COLO668 (cell line): Measurements from ENCODE around the gene DPY30.

Experiments used
- DNase-seq: peaks from one replicate; lab custom pipeline; 2025; ENCODE audit not compliant: unreplicated experiment; lab: John Stamatoyannopoulos, UW

Gene DPY30

DNA sequence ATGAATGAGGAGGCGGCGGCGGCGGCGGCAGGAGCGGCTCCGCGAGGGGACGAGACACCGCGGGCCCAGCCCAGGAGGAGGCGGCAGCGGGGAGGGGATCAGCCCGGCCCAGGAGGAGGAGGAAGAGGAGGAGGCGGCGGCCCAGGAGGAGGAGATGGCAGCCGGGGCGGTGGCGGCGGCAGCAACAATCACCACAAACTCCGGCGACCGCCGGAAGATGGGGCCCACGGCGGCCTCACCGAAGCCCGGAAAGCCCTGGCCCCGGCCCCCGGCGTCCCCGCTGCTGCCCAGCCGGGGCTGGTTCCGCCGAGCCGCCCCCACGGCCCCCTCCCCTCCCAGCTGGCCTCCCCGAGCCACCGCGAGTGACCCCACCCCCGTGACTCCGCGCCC is 29.3 kb downstream of the DPY30 start:
- DNase-seq: peak; percentile 62

DNA sequence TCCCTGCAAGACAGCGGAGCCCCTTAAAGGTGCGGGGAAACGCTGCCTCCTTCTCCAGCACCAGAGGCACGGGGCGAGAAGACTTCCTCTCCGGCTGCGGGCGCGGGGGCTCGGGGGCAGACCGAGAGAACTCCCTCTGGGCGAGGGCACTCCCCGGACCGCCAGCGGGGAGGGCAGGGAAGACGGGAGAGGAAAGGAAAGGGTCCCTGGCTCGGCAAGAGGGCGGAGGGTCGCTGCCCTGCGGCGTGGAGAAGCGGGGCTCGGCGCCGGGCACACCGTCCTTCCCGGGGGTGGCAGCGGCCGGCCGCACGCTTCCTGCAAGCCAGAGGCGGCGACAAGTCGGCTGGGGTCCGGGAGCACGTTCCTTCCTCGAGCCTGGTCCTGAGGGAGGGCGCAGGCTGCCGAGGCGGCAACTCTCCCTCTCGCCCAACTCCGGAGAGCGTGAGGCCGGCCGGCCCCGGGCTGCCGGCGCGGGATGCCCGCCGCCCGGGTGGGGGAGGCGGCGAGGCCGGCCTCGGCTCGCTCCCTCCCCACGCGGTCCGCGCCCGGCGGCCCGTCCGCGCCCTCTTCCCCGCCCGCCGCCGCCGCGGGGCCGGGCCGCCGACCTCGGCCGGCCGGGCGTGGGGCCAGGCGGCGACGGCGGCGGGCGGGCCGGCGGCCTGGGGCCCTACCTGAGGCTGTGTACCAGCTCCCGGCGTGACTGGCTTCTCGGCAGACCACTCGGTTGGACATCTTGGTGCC is 29.9 kb downstream of the DPY30 start:
- peak; percentile 57 for DNase-seq

DNA sequence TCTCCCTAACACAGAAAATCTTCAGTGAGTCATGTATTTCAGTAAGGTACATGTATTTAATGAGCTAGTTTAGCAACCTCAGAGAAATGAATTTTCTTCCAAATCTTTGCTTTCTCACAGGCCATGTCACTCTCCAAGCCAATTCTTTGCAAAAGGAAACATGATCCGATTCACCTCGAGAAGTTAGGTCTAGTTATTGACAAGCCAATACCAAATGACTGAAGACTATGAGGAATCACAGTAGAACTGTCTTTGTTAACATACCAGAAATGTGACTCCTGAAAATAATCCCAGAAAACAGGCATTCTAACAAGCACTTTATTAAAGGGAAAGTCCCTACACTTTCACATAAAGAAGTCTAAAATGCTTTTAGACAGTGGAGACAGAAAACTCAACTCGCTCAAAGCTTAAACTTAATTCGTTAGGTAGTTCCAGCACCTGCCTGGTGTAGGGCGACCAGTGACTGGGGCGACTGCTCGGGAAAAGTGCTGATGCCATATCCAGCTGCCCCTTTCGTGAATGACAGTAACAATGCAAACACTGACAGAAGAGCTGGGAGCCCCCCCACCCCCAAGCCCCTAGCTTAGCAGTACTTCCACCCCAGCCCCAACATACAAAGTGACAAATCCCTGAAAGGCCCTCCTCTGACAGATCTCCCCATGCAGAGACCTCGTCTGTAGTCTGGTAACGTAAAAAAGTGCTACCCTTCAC is 30.6 kb downstream of the DPY30 start:
- peak; percentile 44 for DNase-seq

DNA sequence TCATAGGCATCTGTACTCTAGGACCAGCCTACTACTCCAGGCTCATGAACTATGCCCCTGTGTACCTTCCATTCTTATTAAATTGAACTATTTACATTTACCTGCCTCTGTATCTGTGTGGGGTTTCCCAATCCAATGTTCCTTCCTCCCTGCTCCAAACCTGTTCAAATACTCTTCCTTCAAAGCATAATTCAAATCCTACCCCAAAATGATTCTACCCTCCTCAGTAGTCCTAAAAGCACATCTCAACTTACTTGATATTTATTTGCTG is 32.5 kb downstream of the DPY30 start:
- DNase-seq: no peak

DNA sequence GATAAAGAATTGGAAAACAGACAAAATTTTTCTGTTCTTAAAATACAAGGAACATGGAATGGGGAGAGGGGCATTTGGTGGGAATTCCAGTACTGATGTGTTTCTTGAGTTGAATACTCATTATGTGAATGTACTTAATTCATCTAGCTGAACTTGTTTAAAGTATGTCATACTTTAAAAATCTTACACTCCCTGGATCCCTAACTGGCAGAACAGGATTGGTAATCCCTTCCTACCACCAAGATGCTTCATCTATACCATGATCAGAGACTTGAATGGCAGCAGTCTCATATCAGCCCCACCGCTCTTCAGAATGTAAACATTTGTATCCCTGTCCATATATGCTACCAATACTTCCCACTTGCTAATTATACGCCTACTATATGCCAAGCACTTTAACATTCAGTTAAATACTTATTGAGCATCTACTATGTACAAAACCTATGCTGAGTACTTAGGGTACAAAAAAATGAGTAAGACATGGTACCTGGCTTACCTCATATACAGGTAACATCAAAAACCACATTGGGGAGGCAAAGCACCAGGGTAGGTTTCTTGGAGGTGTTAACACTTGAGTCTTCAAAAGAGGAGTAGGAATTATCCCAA is 34.1 kb downstream of the DPY30 start:
- DNase-seq: no peak

DNA sequence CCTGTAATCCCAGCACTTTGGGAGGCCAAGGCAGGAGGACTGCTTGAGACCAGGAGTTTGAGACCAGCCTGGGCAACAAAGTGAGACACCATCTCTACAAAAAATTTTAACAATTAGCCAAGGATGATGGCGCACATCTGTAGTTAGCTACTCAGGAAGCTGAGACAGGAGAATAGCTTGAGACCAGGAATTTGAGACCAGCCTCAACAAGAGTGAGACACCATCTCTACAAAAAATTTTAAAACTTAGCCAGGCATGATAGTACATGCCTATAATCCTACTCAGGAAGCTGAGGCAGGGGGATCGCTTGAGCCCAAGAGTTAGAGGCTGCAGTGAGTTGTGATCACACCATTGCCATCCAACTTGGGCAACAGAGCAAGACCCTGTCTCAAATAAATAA is 35.8 kb downstream of the DPY30 start:
- no peak for DNase-seq

DNA sequence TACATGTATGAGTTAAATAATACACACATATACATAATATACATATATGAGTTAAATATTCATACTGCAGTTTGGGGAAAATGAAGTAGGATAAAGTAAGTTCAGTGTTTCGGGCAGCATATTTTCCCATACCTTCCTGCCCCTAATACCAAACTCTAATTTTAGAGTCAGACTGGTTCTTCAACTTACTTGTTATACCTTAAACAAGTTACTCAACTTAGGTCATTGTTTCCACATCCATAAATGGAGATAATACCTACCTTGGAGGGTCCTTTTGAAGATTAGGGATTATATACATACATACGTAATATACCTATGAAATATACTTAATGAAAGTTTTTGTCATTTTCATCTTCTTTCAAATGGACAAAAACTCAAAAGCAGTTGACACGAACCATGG is 37.2 kb downstream of the DPY30 start:
- no peak for DNase-seq

DNA sequence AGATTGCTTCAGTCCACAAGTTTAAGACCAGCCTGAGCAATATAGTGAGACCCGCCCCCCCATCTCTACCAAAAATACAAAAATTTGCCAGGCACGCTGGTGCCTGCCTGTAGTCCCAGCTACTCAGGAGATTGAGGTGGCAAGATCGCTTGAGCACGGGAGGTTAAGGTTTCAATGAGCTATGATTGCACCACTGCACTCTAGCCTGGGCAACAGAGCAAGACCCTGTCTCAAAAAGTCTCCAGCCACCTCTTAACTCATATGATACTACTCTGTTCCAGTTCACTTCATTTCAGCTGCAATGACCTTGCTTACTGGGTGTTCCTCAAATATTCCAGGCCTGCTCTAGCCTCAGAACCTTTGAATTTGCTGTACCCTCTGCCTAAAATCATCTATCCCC is 40.2 kb downstream of the DPY30 start:
- no peak for DNase-seq

DNA sequence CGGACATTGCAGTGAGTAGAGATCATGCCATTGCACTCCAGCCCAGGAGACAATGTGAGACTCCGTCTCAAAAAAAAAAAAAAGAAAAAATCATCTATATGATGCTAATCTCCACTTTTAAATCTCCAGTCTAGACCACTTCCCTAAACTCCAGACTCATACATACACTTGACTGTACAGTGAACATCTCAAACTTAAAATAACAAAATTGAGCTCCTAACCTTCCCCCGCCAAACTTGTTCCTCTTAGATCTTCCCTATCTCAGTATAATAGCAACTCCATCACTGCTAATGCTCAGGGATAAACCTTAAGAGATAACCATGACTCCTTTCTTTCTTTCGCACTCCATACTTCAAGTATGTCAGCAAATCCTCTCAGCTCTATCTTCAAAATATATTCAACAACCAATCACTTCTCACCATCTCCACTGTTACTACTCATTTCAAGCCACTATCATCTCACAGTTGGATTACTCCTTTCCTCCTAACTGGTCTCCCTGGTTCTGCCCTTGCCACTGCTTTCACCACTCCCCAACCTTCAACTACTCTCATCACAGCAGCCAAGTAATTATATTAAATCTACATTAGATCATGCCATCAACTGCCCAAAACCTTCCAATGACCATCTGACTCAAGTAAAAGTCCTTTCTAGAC is 40.7 kb downstream of the DPY30 start:
- DNase-seq: no peak

DNA sequence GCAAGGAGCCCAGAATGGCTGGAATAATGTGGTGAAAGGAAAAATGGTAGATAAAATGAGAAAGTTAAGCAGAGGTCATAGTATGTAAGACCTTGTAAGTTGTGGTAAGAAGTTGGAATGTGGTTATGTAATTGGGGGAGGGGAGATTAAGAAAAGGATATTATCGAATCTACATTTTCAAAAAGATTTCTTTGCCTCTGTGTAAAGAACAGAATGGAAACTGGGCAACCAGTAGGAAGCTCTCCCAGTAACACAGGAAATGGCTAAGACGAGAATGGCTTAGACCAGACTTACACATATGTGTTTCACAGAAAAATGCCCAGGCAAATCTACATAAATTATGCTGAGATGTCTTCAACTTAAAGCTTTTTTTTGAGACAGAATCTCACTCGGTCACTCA is 42.0 kb downstream of the DPY30 start:
- DNase-seq: no peak

DNA sequence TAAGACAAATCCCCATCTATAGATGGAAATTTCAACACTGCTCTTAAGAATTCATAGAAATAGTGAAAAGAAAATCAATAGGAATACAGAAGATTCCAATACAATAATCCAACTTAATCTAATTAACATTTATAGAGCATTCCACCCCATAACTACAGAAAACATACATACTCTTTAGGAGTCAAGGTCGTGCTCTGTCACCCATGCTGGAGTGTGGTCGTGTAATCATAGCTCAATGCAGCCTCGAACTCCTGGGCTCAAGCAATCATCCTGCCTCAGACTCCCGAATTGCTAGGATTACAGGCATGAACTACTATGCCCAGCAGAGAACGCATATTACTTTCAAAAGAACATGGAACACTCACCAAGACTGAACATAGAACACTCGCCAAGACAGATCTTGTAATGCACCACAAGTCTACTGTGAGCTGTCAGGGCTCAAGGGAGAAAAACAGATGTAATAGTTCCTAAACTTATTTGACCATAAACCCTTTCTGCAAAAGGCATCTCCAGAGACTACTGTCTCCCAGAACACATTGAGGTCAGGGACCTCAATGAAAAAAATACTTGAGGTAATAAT is 42.9 kb downstream of the DPY30 start:
- no peak for DNase-seq

DNA sequence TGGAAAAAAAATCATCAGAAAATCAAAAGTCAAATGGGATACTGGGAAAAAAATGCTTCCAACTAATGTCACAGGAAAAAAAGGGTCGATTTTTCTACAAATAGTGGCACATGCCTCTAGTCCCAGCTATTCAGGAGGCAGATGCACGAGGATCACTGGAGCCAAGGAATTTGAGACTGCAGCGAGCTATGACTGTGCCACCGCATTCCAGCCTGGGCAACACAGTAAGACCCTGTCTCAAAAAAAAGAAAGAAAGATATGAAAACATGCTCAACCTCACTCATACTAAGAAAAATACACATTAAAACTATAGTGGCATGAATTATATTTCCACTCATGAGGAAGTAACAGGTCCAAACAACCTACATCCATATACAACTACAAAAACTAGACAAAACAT is 46.7 kb downstream of the DPY30 start:
- DNase-seq: no peak

DNA sequence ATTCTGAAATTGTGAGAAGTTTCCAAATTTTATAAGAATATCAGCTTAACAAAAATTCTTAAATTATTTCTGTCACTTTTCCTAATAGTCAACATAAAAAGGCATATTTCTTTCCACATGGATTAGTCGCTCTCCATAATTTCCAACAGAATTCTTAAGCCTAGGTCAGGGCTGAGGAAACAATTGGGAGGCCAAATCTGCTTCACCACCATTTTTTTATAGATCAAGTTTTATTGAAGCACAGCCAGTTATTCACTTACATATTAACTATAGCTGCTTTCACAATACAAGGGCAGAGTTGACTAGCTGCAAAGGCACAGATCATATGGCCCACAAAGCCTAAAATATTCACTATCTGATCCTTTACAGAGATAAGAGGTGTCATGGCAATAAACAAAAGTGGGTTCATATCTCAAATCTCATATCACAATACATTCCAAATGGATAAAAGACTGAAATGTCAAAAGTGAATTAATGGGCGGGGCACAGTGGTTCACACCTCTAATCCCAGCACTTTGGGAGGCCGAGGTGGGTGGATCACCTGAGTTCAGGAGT is 47.5 kb downstream of the DPY30 start:
- no peak for DNase-seq

DNA sequence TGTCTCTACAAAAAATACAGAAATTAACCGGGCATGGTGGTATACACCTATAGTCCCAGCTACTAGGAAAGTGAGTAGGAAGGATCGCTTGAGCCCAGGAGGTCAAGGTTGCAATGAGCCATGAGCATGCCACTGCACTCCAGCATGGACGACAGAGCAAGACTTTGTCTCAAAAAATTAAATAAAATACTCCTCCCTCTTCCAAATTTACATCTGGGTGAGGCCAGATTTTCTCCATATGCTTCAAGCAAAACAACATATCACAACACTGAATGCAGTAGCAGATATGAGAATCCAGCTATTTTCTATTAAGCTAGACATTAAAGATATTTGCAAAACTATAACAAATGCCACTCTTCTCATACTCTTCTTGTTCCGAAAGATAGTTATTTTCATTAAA is 49.7 kb downstream of the DPY30 start:
- no peak for DNase-seq

DNA sequence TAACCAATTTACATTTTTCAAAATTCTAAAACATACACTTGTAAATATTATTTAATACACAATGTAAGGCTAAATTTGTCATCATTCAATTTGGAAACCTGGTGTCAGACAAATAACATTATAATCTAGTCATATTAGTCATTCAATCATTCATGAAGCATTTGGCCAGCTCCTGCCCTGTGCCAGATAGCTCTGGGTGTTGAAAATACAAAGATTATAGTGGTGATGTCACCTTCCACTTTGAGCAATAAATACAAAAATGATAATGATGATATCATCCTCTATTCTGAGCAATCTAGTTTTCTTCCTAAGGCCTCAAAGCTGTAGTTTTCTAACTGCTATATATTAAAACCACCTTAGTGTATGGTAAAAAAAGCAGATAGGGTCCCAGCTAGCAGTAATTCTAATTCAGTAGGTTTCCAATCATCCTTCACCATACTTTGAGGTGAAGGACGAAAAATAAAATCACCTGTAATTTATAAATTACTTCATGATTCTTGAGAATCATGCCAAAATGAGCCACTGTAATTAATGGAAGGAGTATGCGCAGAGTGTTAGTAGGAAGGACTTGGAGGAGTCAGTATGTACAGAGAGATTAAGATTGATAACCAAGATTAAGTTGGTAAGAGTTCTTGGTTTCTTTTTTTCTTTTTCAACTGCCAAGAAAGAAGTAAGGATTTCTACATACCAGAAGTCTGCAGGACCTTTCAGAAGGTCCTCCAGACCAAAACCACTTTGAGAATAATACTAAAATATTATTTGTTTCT is 52.0 kb downstream of the DPY30 start:
- no peak for DNase-seq

DNA sequence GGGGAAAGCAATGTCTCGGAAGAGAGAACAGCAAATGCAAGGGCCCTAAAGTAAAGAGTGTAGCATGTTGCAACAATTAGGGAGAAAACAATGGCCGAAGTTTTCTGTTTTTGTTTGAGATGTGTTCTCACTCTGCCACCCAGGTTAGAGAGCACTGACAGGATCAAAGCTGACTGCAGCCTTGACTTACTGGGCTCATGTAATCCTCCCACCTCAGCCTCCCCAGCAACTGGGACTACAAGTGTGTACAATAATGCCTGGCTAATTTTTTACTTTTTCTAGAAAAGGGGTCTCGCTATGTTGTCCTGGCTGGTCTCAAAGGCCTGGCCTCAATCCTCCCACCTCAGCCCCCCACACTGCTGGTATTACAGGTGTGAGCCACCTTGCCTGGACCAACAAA is 52.7 kb downstream of the DPY30 start:
- DNase-seq: no peak

DNA sequence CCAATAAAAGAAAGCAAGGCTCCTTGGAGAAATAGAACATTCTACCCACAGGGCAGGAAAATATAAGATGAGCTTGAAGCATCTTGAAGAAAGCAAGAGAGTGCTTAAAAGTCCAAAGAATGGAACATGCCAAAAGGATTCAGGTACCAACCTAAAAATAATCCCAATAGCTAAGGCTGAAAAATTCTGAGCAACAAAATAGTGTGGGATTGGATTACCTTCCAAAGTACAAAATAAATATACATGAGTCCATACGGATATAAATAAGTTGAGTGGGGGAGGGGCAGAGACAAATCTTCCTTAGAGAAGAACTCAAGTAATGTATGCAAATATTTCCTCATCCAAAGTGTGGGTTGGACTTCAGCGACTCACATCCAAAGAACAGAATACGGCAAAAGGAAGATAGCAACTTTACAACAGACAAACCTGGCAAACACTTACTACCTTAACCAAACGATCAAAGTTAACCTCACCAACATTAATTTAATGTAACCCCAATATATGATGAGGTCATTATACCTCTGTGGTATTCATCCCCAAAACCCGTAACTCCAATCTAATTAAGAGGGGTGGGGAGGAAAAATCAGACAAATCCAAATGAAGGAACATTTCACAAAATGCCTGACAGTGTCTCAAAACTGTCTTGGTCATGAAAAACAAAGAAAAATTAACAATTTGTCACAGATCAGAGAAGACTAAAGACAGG is 55.7 kb downstream of the DPY30 start:
- no peak for DNase-seq

DNA sequence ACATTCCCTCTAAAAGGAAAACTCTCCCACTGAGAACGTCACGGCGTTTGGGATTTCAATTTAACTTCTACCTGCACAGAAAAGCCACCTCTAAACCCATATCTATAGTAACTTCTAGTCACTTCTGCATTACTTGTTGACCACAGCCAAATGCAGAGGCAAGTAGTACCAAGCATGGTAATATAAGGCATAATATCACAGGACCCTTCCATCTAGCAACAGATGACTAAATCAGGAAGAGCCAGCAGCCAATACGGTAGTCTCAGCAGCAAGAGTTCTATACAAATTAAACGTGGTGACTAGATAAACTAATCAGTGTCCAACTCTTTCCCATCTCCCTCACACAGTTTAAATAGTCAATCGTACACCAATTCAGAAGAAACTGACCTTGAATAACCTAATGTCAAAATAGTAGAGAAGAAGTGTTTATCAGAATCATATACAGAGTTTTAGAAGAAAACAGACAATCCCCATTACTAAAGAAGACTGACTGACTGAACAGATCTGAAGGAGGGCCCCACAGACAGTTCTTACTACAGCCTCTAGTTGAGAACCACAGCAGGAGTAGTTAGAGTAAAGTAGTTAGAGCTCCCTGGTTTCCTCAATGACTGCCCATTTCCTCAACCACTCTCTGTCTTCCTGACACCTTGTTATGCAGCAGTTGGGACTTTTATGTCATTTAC is 58.8 kb downstream of the DPY30 start:
- DNase-seq: no peak

DNA sequence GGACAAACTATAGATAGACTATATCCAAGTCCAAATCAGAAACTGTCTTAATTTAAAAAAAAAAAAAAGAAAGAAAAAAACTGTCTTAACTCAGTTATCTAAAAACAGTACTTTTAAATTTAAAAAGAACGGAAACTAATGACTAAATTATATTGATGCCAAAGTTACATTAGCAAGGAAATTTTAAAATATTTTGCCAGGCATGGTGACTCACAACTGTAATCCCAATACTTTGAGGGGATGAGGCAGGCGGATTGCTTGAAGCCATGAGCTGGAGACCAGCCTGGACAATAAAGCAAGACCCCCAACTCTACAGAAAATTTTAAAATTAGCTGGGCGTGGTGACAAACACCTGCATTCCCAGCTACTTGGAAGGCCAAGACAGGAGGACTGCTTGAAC is 59.6 kb downstream of the DPY30 start:
- no peak for DNase-seq

DNA sequence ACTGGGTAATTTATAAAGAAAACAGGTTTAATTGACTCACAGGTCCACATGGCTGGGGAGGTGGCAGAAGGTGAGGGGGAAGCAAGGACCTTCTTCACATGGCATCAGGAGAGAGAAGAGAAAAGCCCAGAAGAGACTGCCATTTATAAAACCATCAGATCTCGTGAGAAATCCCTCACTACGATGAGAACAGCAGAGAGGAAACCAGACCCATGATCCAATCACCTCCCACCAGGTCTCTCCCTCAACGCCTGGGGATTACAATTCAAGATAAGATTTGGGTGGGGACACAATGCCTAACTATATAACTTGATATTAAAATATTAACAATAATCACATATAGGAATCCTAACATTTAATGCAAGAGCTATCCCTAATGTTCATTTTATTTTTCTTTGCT is 60.6 kb downstream of the DPY30 start:
- no peak for DNase-seq
